ENCODE data around the gene APBA2.
A peak's percentile ranks its signal among the peaks of the same experiment; 100 is the strongest.

APBA2 gene

DNA sequence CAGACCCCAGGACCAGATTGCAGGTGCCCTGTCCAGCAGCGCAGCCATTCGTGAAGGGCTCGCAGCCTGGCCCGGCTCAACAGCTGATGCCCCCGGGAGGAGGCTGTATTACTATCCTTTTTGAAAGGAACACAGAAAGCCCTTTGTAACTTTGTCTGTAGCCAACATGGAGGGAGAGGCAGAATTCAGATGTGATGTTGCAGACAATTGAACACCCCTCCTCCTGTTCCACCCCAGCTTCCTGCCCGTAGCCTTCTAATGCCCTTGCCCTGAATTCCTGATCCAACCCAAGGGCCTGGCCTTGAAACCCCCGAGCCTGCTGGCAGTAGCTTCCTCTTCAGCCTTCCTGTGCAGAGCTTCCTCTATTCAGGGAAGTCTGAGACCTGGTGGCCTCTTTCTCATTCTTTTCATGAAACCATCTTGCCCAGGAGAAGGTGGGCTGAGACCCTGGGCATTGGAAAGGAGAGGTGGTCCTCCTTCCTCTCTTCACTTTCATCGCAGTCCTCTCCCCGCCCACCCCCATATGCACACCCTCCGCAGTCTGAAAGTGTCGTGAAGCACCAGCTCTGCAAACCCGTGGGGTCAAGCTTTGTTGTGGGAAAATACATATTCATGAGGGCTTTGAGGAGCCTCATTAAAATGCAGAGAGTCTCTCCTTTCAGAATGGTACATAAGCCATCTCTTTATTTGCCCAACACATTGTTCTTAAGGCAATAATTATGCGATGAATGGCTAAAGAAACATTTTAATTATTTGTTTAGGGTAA, 109.2 kb downstream of the APBA2 start:
- H3K4me3 ChIP-seq (ENCODE audit: low read depth, low read length), result no peak overlapping the region
- TF ChIP-seq, protein P1, sequence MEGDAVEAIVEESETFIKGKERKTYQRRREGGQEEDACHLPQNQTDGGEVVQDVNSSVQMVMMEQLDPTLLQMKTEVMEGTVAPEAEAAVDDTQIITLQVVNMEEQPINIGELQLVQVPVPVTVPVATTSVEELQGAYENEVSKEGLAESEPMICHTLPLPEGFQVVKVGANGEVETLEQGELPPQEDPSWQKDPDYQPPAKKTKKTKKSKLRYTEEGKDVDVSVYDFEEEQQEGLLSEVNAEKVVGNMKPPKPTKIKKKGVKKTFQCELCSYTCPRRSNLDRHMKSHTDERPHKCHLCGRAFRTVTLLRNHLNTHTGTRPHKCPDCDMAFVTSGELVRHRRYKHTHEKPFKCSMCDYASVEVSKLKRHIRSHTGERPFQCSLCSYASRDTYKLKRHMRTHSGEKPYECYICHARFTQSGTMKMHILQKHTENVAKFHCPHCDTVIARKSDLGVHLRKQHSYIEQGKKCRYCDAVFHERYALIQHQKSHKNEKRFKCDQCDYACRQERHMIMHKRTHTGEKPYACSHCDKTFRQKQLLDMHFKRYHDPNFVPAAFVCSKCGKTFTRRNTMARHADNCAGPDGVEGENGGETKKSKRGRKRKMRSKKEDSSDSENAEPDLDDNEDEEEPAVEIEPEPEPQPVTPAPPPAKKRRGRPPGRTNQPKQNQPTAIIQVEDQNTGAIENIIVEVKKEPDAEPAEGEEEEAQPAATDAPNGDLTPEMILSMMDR (IDR thresholded peaks at IDR 0.05; ENCODE audit: low read depth, low read length), result no peak
- TF ChIP-seq, protein P2, sequence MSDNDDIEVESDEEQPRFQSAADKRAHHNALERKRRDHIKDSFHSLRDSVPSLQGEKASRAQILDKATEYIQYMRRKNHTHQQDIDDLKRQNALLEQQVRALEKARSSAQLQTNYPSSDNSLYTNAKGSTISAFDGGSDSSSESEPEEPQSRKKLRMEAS (IDR thresholded peaks at IDR 0.05; ENCODE audit: low read depth, low read length), result no peak
- no peak for TF ChIP-seq MYC (IDR thresholded peaks at IDR 0.05; ENCODE audit: low read depth, low read length)
- TF ChIP-seq POLR2A (IDR thresholded peaks at IDR 0.05; ENCODE audit: extremely low read depth, insufficient read length), result no peak
- peak; percentile 45 for DNase-seq (ENCODE audit: low read depth)

DNA sequence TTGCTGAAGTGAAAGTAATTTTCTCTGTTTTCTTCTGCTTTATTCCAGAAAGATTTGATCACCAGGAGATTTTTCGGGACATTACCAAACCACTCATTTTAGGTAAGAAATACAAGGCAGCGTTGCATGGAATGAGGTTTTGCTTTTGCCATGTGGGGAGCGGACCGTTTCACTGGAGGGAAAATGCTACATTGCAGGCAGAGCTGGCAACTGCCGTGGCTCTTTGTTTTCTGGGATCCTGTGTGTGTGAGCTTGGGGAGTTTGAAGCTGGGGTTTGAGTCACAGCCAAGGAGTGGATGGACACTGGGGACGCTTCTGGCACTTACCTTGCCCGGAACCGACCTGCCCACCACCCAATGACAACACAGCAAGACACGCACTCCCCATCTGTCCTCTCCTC, 109.9 kb downstream of the APBA2 start:
- DNase-seq (ENCODE audit: low read depth), result no peak
- no peak overlapping the region for H3K4me3 ChIP-seq (ENCODE audit: low read depth, low read length)
- TF ChIP-seq, protein P2 (IDR thresholded peaks at IDR 0.05; ENCODE audit: low read depth, low read length), result no peak
- no peak for TF ChIP-seq MYC (IDR thresholded peaks at IDR 0.05; ENCODE audit: low read depth, low read length)
- no peak for TF ChIP-seq POLR2A (IDR thresholded peaks at IDR 0.05; ENCODE audit: extremely low read depth, insufficient read length)
- TF ChIP-seq, protein P1 (IDR thresholded peaks at IDR 0.05; ENCODE audit: low read depth, low read length), result no peak

DNA sequence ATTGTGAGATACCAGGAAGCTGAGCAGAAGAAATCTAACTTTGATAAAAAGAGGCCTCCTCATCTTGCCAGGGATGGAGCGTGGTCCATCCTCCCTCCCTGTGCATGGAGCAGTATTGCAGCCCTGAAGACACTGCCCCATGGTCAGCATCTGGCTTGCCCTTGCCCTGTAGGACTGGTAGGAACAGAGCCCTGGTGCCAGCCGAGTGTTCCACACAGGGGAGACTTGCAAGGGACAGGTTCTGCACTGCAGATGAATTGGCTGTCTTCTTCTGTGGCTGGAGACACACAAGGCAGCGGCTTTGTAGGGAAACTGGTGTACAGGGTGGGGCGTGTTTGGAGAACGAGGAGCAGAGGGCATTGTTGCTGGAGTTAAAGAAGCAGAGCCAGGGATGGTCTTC, 110.5 kb downstream of the APBA2 start:
- no peak overlapping the region for H3K4me3 ChIP-seq (ENCODE audit: low read depth, low read length)
- TF ChIP-seq MYC (IDR thresholded peaks at IDR 0.05; ENCODE audit: low read depth, low read length), result no peak
- TF ChIP-seq, protein P1 (IDR thresholded peaks at IDR 0.05; ENCODE audit: low read depth, low read length), result no peak
- TF ChIP-seq, protein P2 (IDR thresholded peaks at IDR 0.05; ENCODE audit: low read depth, low read length), result no peak
- no peak for TF ChIP-seq POLR2A (IDR thresholded peaks at IDR 0.05; ENCODE audit: extremely low read depth, insufficient read length)
- no peak for DNase-seq (ENCODE audit: low read depth)

DNA sequence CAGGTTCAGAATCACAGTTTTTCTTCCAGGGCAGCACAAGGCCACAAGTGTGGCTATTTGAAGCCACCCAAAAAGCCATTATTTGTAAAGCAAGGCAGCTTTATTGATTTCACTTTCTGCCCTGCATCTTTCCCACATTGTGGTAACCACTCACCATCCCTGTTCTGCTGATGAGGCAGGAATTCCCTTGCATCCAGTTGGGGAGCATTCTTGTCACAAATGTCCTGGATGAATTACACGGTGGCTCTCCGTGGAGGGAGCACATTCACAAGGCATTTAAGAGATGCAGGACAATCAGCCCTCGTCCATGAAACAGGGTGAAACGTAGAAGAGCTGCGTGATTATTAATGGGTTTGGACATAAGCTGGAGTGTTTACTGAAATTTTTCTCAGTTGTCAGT, 111.2 kb downstream of the APBA2 start:
- DNase-seq (ENCODE audit: low read depth), result no peak
- no peak overlapping the region for H3K4me3 ChIP-seq (ENCODE audit: low read depth, low read length)
- TF ChIP-seq MYC (IDR thresholded peaks at IDR 0.05; ENCODE audit: low read depth, low read length) (no peak), POLR2A (IDR thresholded peaks at IDR 0.05; ENCODE audit: extremely low read depth, insufficient read length) (no peak)
- TF ChIP-seq, protein P1 (IDR thresholded peaks at IDR 0.05; ENCODE audit: low read depth, low read length), result no peak
- TF ChIP-seq, protein P2 (IDR thresholded peaks at IDR 0.05; ENCODE audit: low read depth, low read length), result no peak

DNA sequence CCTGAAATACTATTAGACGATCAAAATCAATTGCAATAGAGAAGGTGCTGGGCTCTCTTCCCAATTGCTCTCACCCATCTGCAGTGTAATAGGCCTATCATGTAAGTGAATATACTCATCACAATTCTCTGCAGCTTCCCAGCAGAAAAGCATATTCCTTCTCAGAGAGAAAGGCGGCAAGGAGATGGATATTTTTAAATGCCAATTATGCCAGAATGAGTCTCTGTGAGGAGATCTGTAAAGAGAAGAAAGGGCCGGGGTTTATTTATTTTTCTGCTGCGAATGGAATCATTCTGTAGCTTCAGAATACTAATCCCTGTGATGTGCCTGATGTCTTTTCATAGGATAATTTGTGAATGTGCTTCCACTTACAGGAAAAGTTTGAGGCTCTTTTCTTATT, 112.0 kb downstream of the APBA2 start:
- TF ChIP-seq, protein P1 (IDR thresholded peaks at IDR 0.05; ENCODE audit: low read depth, low read length), result no peak
- TF ChIP-seq, protein P2 (IDR thresholded peaks at IDR 0.05; ENCODE audit: low read depth, low read length), result no peak
- TF ChIP-seq MYC (IDR thresholded peaks at IDR 0.05; ENCODE audit: low read depth, low read length) (no peak), POLR2A (IDR thresholded peaks at IDR 0.05; ENCODE audit: extremely low read depth, insufficient read length) (no peak)
- no peak overlapping the region for H3K4me3 ChIP-seq (ENCODE audit: low read depth, low read length)
- DNase-seq (ENCODE audit: low read depth), result no peak

Data from NB4 (cell line).